GM12872 (cell line): ENCODE results near the gene GHR.

Experiments
- TF ChIP-seq, protein P1 (sequence below): IDR thresholded peaks from 3 replicates; pipeline ENCODE4 v1.5.1; 2011; ENCODE audit warnings: low read depth, mild to moderate bottlenecking, low read length, moderate library complexity; ENCODE audit not compliant: insufficient read depth

The GHR gene

DNA sequence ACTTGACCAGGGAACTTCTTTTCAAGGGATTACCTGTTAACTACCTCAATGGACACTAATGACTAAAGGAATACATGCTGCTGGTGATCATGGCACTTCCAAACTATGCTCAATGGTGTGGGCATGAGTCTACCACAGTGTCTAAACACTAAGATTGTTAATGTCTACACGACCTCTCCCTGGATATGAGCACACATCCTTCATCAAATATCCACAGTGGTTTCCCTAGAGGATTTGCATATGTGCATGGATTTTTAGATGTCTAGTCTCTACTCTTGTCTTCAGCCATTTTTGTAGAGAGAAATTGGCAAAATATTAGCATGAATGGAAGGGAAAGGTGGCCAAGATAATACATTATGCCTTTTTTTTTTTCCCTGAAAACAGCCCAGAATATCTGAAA, 220.1 kb downstream of the GHR start:
- TF ChIP-seq, protein P1, sequence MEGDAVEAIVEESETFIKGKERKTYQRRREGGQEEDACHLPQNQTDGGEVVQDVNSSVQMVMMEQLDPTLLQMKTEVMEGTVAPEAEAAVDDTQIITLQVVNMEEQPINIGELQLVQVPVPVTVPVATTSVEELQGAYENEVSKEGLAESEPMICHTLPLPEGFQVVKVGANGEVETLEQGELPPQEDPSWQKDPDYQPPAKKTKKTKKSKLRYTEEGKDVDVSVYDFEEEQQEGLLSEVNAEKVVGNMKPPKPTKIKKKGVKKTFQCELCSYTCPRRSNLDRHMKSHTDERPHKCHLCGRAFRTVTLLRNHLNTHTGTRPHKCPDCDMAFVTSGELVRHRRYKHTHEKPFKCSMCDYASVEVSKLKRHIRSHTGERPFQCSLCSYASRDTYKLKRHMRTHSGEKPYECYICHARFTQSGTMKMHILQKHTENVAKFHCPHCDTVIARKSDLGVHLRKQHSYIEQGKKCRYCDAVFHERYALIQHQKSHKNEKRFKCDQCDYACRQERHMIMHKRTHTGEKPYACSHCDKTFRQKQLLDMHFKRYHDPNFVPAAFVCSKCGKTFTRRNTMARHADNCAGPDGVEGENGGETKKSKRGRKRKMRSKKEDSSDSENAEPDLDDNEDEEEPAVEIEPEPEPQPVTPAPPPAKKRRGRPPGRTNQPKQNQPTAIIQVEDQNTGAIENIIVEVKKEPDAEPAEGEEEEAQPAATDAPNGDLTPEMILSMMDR: no peak

DNA sequence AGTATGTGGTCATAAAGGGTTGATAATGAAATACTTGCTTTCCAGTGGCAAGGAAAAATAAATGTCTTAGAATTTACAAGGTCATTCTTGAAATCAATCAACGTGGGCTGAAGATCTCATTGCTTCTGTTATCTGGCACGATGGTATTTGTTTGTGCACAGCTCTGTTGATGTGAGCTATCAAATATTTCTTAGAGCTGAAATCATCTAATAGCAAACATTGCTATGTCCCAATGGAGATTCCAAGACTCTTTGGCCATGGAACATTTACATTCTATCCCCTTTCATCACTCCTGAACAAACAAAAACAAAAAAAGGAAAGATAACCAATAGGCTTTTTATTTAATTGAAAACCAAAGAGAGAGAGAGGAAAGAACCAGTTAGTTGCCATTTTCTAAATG, 221.9 kb downstream of the GHR start:
- TF ChIP-seq, protein P1: no peak

DNA sequence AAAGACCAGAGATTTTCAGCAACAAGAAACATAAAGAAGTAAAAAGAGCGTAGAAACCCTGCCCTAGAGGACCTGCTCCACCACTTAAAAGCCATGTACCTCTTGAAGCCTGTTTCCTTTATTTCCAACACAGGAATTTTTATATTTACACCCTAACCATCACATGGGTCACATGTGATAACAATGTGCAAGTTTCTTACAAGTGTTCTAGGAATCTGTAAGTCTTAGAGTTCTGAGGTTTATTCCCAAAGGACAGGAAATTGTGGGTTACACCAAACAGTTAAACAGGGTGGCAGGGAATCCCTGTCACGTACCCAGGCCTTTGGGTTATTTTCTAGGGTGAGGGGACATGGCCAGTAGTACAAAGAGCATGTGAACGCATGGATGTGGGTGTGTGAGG, 224.8 kb downstream of the GHR start:
- TF ChIP-seq, protein P1: no peak

DNA sequence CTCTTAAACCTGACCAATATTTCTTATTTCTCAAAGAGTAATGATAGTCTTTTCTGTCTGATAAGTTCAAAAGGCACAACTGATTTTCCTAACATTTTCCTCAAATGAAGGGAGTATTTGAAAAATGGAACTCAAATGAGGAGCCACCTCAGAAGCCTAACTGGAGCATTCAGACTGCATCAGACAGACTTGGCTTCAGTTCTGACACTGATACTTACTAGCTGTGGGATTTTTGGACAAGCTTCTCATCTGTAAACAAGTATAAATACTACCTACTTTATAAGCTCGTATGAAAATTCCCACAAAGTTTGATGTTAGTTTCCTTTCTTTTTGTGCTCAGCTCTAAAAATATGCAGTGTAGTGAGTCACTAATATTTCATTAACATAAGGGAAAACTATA, 225.7 kb downstream of the GHR start:
- TF ChIP-seq, protein P1: no peak

DNA sequence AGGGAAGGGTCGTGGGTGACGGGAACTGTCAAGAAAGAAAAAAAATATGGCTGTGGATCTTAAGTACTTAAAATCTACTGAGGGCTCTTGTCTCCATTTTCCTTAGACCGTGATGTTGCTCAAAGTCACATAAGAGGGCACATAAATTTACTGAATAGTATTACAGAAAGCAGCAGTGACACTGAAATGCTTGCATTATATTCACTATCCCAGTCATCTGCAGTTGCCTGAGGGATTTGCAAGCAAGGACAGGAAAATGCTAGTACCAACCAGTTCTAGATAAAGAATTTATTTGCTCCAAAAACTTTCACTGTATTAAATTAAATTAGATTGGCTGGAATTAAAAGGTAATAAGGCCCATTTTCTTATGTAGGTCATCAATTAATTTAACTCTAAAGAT, 226.8 kb downstream of the GHR start:
- TF ChIP-seq, protein P1: no peak

DNA sequence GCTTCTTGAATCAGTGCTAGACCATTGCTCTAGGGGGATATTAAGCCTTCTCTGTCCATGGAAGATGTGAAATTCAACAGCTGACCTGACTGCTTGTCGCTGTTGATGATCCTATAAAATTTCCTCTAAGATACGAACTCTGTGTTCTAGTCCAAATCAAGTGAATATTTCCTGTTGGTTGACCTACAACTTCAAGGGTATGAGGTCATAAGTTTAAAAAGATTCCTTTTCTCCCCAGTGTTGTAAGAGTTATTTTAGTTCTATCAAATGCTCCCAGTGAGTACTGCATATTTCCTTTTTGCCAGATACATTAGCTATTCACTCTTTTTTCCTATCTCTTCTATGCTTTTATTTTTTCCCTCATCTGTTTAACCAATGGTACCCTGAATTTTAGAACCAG, 230.5 kb downstream of the GHR start:
- TF ChIP-seq, protein P1: no peak

DNA sequence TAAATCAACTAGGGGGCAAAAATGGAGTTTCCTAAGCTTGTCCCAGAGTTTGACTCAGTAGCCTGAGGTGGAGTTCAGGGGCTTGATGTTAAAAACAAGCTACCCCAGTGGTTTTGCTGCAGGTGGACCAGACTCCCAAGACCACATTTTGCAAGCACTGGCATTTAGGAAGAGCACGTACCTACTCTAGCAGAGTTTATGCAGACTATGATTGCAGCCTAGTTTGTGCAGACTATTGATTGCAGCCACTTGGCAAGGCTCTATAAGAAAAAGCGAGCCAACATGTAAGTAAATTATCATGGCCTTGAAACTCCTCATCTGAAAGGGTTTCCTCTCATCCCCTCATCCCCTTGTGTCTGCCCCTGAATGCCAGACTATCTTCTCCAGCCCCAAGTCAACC, 231.4 kb downstream of the GHR start:
- TF ChIP-seq, protein P1: no peak
